ENCODE results near the gene SERPINE2.

Gene SERPINE2

GRCh38 chr2:223996391-223996790 lies 42.7 kb downstream of the SERPINE2 start:
- Histone ChIP-seq H3K79me2 (no peaks in the 10 kb centered on the region), H3K27me3 (ENCODE audit: control insufficient read depth, insufficient read depth, low read length) (no peaks in the 10 kb centered on the region), H3K27ac (no peak overlapping the region), H3K4me2 (ENCODE audit: low read length) (no peak overlapping the region), H2AFZ (no peak overlapping the region), H3K9ac (no peak overlapping the region), H3K36me3 (ENCODE audit: control insufficient read depth, insufficient read depth, low read length) (no peaks in the 10 kb centered on the region), H3K4me3 (ENCODE audit: low read depth, low read length) (no peak overlapping the region), H3K4me1 (no peaks in the 10 kb centered on the region), H3K9me3 (ENCODE audit: control insufficient read depth, low read length) (no peaks in the 10 kb centered on the region)
- TF ChIP-seq CTCF (IDR thresholded peaks at IDR 0.05): no peak

GRCh38 chr2:223995569-223995968 lies 43.5 kb downstream of the SERPINE2 start:
- Histone ChIP-seq H3K9me3 (ENCODE audit: control insufficient read depth, low read length) (no peaks in the 10 kb centered on the region), H3K4me2 (ENCODE audit: low read length) (no peak overlapping the region), H3K27me3 (ENCODE audit: control insufficient read depth, insufficient read depth, low read length) (no peaks in the 10 kb centered on the region), H3K79me2 (no peaks in the 10 kb centered on the region), H2AFZ (no peak overlapping the region), H3K36me3 (ENCODE audit: control insufficient read depth, insufficient read depth, low read length) (no peaks in the 10 kb centered on the region), H3K4me1 (no peaks in the 10 kb centered on the region), H3K4me3 (ENCODE audit: low read depth, low read length) (no peak overlapping the region), H3K9ac (no peak overlapping the region), H3K27ac (no peak overlapping the region)
- no peak for TF ChIP-seq CTCF (IDR thresholded peaks at IDR 0.05)

GRCh38 chr2:223994562-223995162 lies 44.4 kb downstream of the SERPINE2 start:
- no peak overlapping the region for H3K9ac ChIP-seq
- no peaks in the 10 kb centered on the region for H3K27me3 ChIP-seq (ENCODE audit: control insufficient read depth, insufficient read depth, low read length)
- no peaks in the 10 kb centered on the region for H3K79me2 ChIP-seq
- TF ChIP-seq CTCF (IDR thresholded peaks at IDR 0.05): no peak
- no peaks in the 10 kb centered on the region for H3K4me1 ChIP-seq
- no peaks in the 10 kb centered on the region for H3K36me3 ChIP-seq (ENCODE audit: control insufficient read depth, insufficient read depth, low read length)
- H3K9me3 ChIP-seq (ENCODE audit: control insufficient read depth, low read length): no peaks in the 10 kb centered on the region
- H3K4me2 ChIP-seq (ENCODE audit: low read length): no peak overlapping the region
- no peak overlapping the region for H3K4me3 ChIP-seq (ENCODE audit: low read depth, low read length)
- H2AFZ ChIP-seq: no peak overlapping the region
- no peak overlapping the region for H3K27ac ChIP-seq

GRCh38 chr2:223993634-223994232 lies 45.4 kb downstream of the SERPINE2 start:
- no peak overlapping the region for H3K9ac ChIP-seq
- no peaks in the 10 kb centered on the region for H3K4me1 ChIP-seq
- H3K4me2 ChIP-seq (ENCODE audit: low read length): no peak overlapping the region
- H2AFZ ChIP-seq: peak overlapping the region; percentile 6
- no peaks in the 10 kb centered on the region for H3K36me3 ChIP-seq (ENCODE audit: control insufficient read depth, insufficient read depth, low read length)
- H3K79me2 ChIP-seq: no peaks in the 10 kb centered on the region
- no peak overlapping the region for H3K4me3 ChIP-seq (ENCODE audit: low read depth, low read length)
- peak; percentile 78 for TF ChIP-seq CTCF (IDR thresholded peaks at IDR 0.05)
- H3K9me3 ChIP-seq (ENCODE audit: control insufficient read depth, low read length): no peaks in the 10 kb centered on the region
- no peak overlapping the region for H3K27ac ChIP-seq
- no peaks in the 10 kb centered on the region for H3K27me3 ChIP-seq (ENCODE audit: control insufficient read depth, insufficient read depth, low read length)

- Histone ChIP-seq H3K36me3 (ENCODE audit: control insufficient read depth, insufficient read depth, low read length) (no peaks in the 10 kb centered on the region), H3K79me2 (no peaks in the 10 kb centered on the region), H3K9ac (no peak overlapping the region), H3K27ac (no peak overlapping the region), H3K27me3 (ENCODE audit: control insufficient read depth, insufficient read depth, low read length) (no peaks in the 10 kb centered on the region), H3K9me3 (ENCODE audit: control insufficient read depth, low read length) (no peaks in the 10 kb centered on the region), H3K4me3 (ENCODE audit: low read depth, low read length) (no peak overlapping the region), H3K4me1 (no peaks in the 10 kb centered on the region), H2AFZ (peak overlapping the region; percentile 33), H3K4me2 (ENCODE audit: low read length) (no peak overlapping the region)
- TF ChIP-seq CTCF (IDR thresholded peaks at IDR 0.05): no peak
Measured at GRCh38 chr2:223991611-223992010, 47.5 kb downstream of the SERPINE2 start.
